SK-N-SH (cell line): ENCODE data around the gene SLC25A33. TPM values are rescaled to one million over a fixed set of nuclear protein-coding genes. Genes with fewer than 3 reads are reported as not detected.

Experiments
- CTCF ChIA-PET: fragments of 300-600, 350-600 bp; formaldehyde crosslinking; extraction: SDS; loops from one replicate; lab custom pipeline; 2021; lab: Yijun Ruan, JAX
- POLR2A ChIA-PET: fragments of 350-600 bp; sonication (Branson Sonifier 250); formaldehyde crosslinking; extraction: SDS; loops from one replicate; lab custom pipeline; 2020; ENCODE audit warnings: antibody characterized with exemption, inconsistent platforms; lab: Yijun Ruan, JAX
- DNase-seq: peaks from one replicate; pipeline ENCODE4 v3.0.0; 2012
- H2AFZ ChIP-seq: fragments of 200-600 bp; sonication (generic); 2 replicates; pipeline ENCODE4 v1.8.1; 2016; ENCODE audit warnings: antibody characterized with exemption, mild to moderate bottlenecking, low read depth
- H3F3A ChIP-seq: fragments of 200-600 bp; sonication (generic); replicated peaks from 2 replicates; pipeline ENCODE3; 2016; ENCODE audit warnings: antibody characterized with exemption, mild to moderate bottlenecking; ENCODE audit not compliant: insufficient read depth
- H3K27ac ChIP-seq, 2 experiments: fragments of 200-500 bp in 1 of 2; fragments of 200-600 bp in 1 of 2; sonication (Bioruptor generic) in 1 of 2; sonication (generic), shearing (Covaris generic) in 1 of 2; 2 replicates each; pipeline versions ENCODE4 v1.5.1 to v1.6.1; 2014 to 2016; ENCODE audit warnings: low read depth in 2 of 2, inconsistent platforms in 1 of 2, low read length in 1 of 2, mild to moderate bottlenecking in 1 of 2, mixed read lengths in 1 of 2
- H3K27me3 ChIP-seq: fragments of 200-600 bp; sonication (generic), shearing (Covaris generic); 2 replicates; pipeline ENCODE4 v1.6.1; 2016; ENCODE audit warnings: mixed run types; ENCODE audit not compliant: insufficient read depth
- H3K36me3 ChIP-seq, 2 experiments: fragments of 200-500 bp in 1 of 2; fragments of 200-600 bp in 1 of 2; sonication (Bioruptor generic) in 1 of 2; sonication (generic) in 1 of 2; replicated peaks in 1 of 2; 2 replicates each; pipeline versions ENCODE3 to v1.5.1; 2014 to 2016; ENCODE audit warnings: low read length in 1 of 2, mild to moderate bottlenecking in 1 of 2; ENCODE audit not compliant: insufficient read depth in 2 of 2, control insufficient read depth in 1 of 2
- H3K4me1 ChIP-seq, 2 experiments: fragments of 200-500 bp in 1 of 2; fragments of 200-600 bp in 1 of 2; sonication (Bioruptor generic) in 1 of 2; sonication (generic), shearing (Covaris generic) in 1 of 2; 2 replicates each; pipeline versions ENCODE4 v1.5.1 to v1.6.1; 2014 to 2016; ENCODE audit warnings: low read depth in 1 of 2, low read length in 1 of 2, mixed run types in 1 of 2; ENCODE audit not compliant: insufficient read depth in 2 of 2, control insufficient read depth in 1 of 2
- H3K4me2 ChIP-seq: fragments of 200-600 bp; sonication (generic), shearing (Covaris generic); 2 replicates; pipeline ENCODE4 v1.6.1; 2017; ENCODE audit warnings: mixed run types
- H3K4me3 ChIP-seq, 2 experiments: fragments of 200-500 bp in 1 of 2; fragments of 200-600 bp in 1 of 2; sonication (Bioruptor generic) in 1 of 2; sonication (generic), shearing (Covaris generic) in 1 of 2; 2 replicates each; pipeline versions ENCODE4 v1.5.1 to v1.8.1; 2014 to 2016; ENCODE audit warnings: low read depth in 2 of 2, inconsistent platforms in 1 of 2, low read length in 1 of 2, mild to moderate bottlenecking in 1 of 2, mixed read lengths in 1 of 2, moderate library complexity in 1 of 2
- H3K79me2 ChIP-seq: fragments of 200-600 bp; sonication (generic); 2 replicates; pipeline ENCODE4 v1.8.1; 2017; ENCODE audit warnings: mild to moderate bottlenecking; ENCODE audit not compliant: insufficient read depth
- H3K9ac ChIP-seq: fragments of 200-600 bp; sonication (generic); 2 replicates; pipeline ENCODE4 v1.6.1; 2017; ENCODE audit warnings: mixed run types
- H3K9me2 ChIP-seq: fragments of 200-600 bp; sonication (generic); 2 replicates; pipeline ENCODE4 v1.6.1; 2017; ENCODE audit warnings: mixed run types
- H3K9me3 ChIP-seq: fragments of 200-600 bp; sonication (generic); 2 replicates; pipeline ENCODE4 v1.6.1; 2017; ENCODE audit warnings: mixed run types, mild to moderate bottlenecking, moderate library complexity
- H4K20me1 ChIP-seq: fragments of 200-600 bp; sonication (generic); 2 replicates; pipeline ENCODE4 v1.6.1; 2017; ENCODE audit warnings: mild to moderate bottlenecking, mixed run types; ENCODE audit not compliant: insufficient read depth
- CTCF ChIP-seq: fragments of 200-600 bp; sonication (generic); IDR thresholded peaks from 2 replicates; pipeline ENCODE4 v1.6.1; 2017; ENCODE audit warnings: antibody characterized with exemption, mild to moderate bottlenecking, moderate library complexity
- ELF1 ChIP-seq: IDR thresholded peaks from 2 replicates; pipeline ENCODE4 v1.4.0; 2012
- EZH2phosphoT487 ChIP-seq: fragments of 200-600 bp; sonication (generic); IDR thresholded peaks from 2 replicates; pipeline ENCODE4 v1.6.1; 2017; ENCODE audit warnings: low read depth, mixed run types, mild to moderate bottlenecking, antibody characterized with exemption, moderate library complexity, borderline replicate concordance
- GATA2 ChIP-seq: sonication (generic); formaldehyde crosslinking; IDR thresholded peaks from 2 replicates; pipeline ENCODE4 v1.5.0; 2020; ENCODE audit warnings: mild to moderate bottlenecking, missing genetic modification reagents
- MEF2A ChIP-seq: IDR thresholded peaks from 2 replicates; pipeline ENCODE4 v1.4.0; 2012; ENCODE audit warnings: low read depth, borderline replicate concordance
- MXI1 ChIP-seq: IDR thresholded peaks from 2 replicates; pipeline ENCODE4 v1.6.1; 2012; ENCODE audit warnings: mild to moderate bottlenecking, low read depth, low read length, improper control_type of control experiment
- NFIC ChIP-seq: IDR thresholded peaks from 2 replicates; pipeline ENCODE4 v1.4.0; 2012; ENCODE audit warnings: borderline replicate concordance
- NRF1 ChIP-seq: IDR thresholded peaks from 2 replicates; pipeline ENCODE4 v1.6.1; 2012; ENCODE audit warnings: low read depth, mild to moderate bottlenecking, low read length
- PBX3 ChIP-seq: IDR thresholded peaks from 2 replicates; pipeline ENCODE4; 2012
- RAD21 ChIP-seq: IDR thresholded peaks from 2 replicates; pipeline ENCODE4 v1.6.1; 2012; ENCODE audit warnings: mild to moderate bottlenecking, low read length
- RCOR1 ChIP-seq: fragments of 150-350 bp; IDR thresholded peaks from 2 replicates; pipeline ENCODE4 v1.6.1; 2017; ENCODE audit warnings: antibody characterized with exemption, low read length
- RFX5 ChIP-seq: IDR thresholded peaks from 2 replicates; pipeline ENCODE4 v1.6.1; 2012; ENCODE audit warnings: mild to moderate bottlenecking, improper control_type of control experiment, low read length
- SMC3 ChIP-seq: IDR thresholded peaks from 2 replicates; pipeline ENCODE4 v1.6.1; 2012; ENCODE audit warnings: low read depth, low read length, improper control_type of control experiment
- TAF1 ChIP-seq: IDR thresholded peaks from 2 replicates; pipeline ENCODE4 v1.6.1; 2012; ENCODE audit warnings: low read depth, mild to moderate bottlenecking, low read length, moderate library complexity, borderline replicate concordance
- TCF12 ChIP-seq: IDR thresholded peaks from 2 replicates; pipeline ENCODE4 v1.4.0; 2012
- USF1 ChIP-seq: IDR thresholded peaks from 2 replicates; pipeline ENCODE4 v1.4.0; 2012; ENCODE audit warnings: low read depth, borderline replicate concordance
- YY1 ChIP-seq: IDR thresholded peaks from 2 replicates; pipeline ENCODE4 v1.4.0; 2012; ENCODE audit warnings: low read depth, mild to moderate bottlenecking
- ZBTB33 ChIP-seq: IDR thresholded peaks from 2 replicates; pipeline ENCODE4 v1.4.0; 2012; ENCODE audit warnings: low read depth, borderline replicate concordance
- WGBS: methylation state at CpG from one replicate; pipeline ENCODE4 v1.1.6; 2017; ENCODE audit warnings: low lambda C conversion rate; 5-methylcytosine and 5-hydroxymethylcytosine counted together
- polyA plus RNA-seq, 3 experiments: library from polyadenylated mRNA; depleted of rRNA; stranded (reverse); fragments of >200 nt; gene quantifications; 2 replicates each; pipeline ENCODE4 v1.2.3, GENCODE V29; 2012
- TF ChIP-seq, protein P1 (sequence below): IDR thresholded peaks from 2 replicates; pipeline ENCODE4 v1.4.0; 2012; ENCODE audit warnings: low read depth
- TF ChIP-seq, protein P2 (sequence below): fragments of 150-350 bp; IDR thresholded peaks from 2 replicates; pipeline ENCODE4 v1.6.1; 2016; ENCODE audit warnings: mild to moderate bottlenecking, low read depth, low read length

Gene SLC25A33
- polyA plus RNA-seq, 1 of the 3 experiments (the other 2 are of a cell fraction), result 4.8 TPM

DNA sequence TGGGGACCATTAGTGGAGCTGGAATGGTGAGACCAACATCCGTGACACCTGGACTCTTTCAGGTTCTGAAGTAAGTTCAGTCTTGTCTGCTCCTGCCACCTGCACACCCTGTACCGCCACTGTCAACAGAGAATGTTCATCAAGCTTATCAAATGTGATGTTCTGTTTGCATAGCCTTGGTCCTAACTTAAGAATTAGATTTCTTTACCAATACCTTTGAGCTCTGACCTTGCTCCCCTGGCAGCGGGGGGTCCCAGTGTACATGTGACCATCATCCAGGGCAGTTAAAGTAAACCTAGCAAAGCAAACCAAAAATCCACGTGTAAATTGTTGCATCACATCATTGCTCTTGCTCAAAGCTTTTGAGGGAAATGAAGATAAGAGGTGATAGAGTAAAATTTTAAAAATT lies 14.5 kb downstream of the SLC25A33 start:
- no peaks in the 10 kb centered on the region for H3K27me3 ChIP-seq
- POLR2A ChIA-PET, result interaction anchor here (0.6 kb wide), 1 partner anchor 13 kb away, joined by 3 read pairs; no protein-coding TSS in a partner anchor
- H3K4me2 ChIP-seq, result no peak overlapping the region
- H3K4me3 ChIP-seq, result no peak overlapping the region
- TF ChIP-seq YY1 (no peak), TCF12 (no peak), MEF2A (no peak), USF1 (no peak), RAD21 (no peak), RCOR1 (no peak), ZBTB33 (no peak), SMC3 (no peak), PBX3 (no peak), MXI1 (no peak), NRF1 (no peak), CTCF (no peak), EZH2phosphoT487 (no peak), ELF1 (no peak), RFX5 (no peak), NFIC (no peak), GATA2 (CRISPR knock-in tag) (no peak), TAF1 (no peak)
- TF ChIP-seq, protein P1, sequence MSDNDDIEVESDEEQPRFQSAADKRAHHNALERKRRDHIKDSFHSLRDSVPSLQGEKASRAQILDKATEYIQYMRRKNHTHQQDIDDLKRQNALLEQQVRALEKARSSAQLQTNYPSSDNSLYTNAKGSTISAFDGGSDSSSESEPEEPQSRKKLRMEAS, result no peak
- TF ChIP-seq, protein P2, sequence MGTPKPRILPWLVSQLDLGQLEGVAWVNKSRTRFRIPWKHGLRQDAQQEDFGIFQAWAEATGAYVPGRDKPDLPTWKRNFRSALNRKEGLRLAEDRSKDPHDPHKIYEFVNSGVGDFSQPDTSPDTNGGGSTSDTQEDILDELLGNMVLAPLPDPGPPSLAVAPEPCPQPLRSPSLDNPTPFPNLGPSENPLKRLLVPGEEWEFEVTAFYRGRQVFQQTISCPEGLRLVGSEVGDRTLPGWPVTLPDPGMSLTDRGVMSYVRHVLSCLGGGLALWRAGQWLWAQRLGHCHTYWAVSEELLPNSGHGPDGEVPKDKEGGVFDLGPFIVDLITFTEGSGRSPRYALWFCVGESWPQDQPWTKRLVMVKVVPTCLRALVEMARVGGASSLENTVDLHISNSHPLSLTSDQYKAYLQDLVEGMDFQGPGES, result no peak
- no peaks in the 10 kb centered on the region for H3K9me3 ChIP-seq
- no peak overlapping the region for H3K27ac ChIP-seq
- peaks cover 0 to 3% of the 10 kb centered on the region in 2 experiments; a peak in 1 of 4 replicates for H3K4me1 ChIP-seq
- H3K79me2 ChIP-seq, result peaks cover 39% of the 10 kb centered on the region
- CTCF ChIA-PET, result interaction anchor here (1.8 kb wide), 1 partner anchor 59 kb away, joined by 9 read pairs; no protein-coding TSS in a partner anchor
- H3K9me2 ChIP-seq, result no peaks in the 10 kb centered on the region
- H4K20me1 ChIP-seq, result 0 out of 2 replicates have a peak, but pooled peaks cover 9% of the 10 kb centered on the region
- H2AFZ ChIP-seq, result no peak overlapping the region
- H3K36me3 ChIP-seq, result peaks cover 0 to 8% of the 10 kb centered on the region in 2 experiments
- 96% methylated on average over 4 of the region's 4 CpGs for WGBS
- DNase-seq, result no peak
- no peak overlapping the region for H3K9ac ChIP-seq
- H3F3A ChIP-seq, result no peaks in the 10 kb centered on the region
